GM12878 (cell line): ENCODE data around the gene PLEKHN1. TPM values are rescaled to one million over a fixed set of nuclear protein-coding genes. Genes with fewer than 3 reads are reported as not detected.

Experiments used
- ATF7 ChIP-seq: fragments of 450-650 bp; IDR thresholded peaks from 2 replicates; pipeline ENCODE4 v1.6.1; 2016; ENCODE audit warnings: low read depth, mild to moderate bottlenecking
- DPF2 ChIP-seq: fragments of 450-650 bp; IDR thresholded peaks from 2 replicates; pipeline ENCODE4 v1.6.1; 2017; ENCODE audit warnings: mild to moderate bottlenecking
- EGR1 ChIP-seq, 2 experiments: IDR thresholded peaks; 1 replicate in 1 of 2; 2 replicates in 1 of 2; pipeline ENCODE4 v1.6.1; 2011 to 2012; ENCODE audit warnings: low read depth in 2 of 2, low read length in 2 of 2, borderline replicate concordance in 1 of 2, mild to moderate bottlenecking in 1 of 2, moderate library complexity in 1 of 2
- FOXK2 ChIP-seq: fragments of 450-650 bp; IDR thresholded peaks from 2 replicates; pipeline ENCODE4 v1.6.1; 2017; ENCODE audit warnings: mild to moderate bottlenecking, moderate library complexity
- SMARCA5 ChIP-seq: fragments of 450-650 bp; IDR thresholded peaks from 2 replicates; pipeline ENCODE4 v1.6.1; 2017; ENCODE audit warnings: mild to moderate bottlenecking
- SPI1 ChIP-seq: IDR thresholded peaks from 2 replicates; pipeline ENCODE4 v1.6.1; 2011; ENCODE audit warnings: low read depth, mild to moderate bottlenecking, low read length, moderate library complexity, borderline replicate concordance; ENCODE audit not compliant: insufficient read depth
- SRF ChIP-seq, 2 experiments: IDR thresholded peaks; 2 replicates each; pipeline ENCODE4 v1.6.1; 2011; ENCODE audit warnings: low read depth in 2 of 2, low read length in 2 of 2, mild to moderate bottlenecking in 1 of 2, moderate library complexity in 1 of 2
- STAT3 ChIP-seq: IDR thresholded peaks from 2 replicates; pipeline ENCODE4 v1.6.1; 2011; ENCODE audit warnings: low read depth, low read length, improper control_type of control experiment
- YY1 ChIP-seq: IDR thresholded peaks from 2 replicates; pipeline ENCODE4 v1.6.1; 2011; ENCODE audit warnings: low read depth, mild to moderate bottlenecking, low read length
- polyA plus RNA-seq, 11 experiments: library from polyadenylated mRNA; depleted of rRNA in 4 of 11; unstranded in 6 of 11; stranded (reverse) in 5 of 11; fragments of >200 nt; fragmentation: Nextera tagmentation in 4 of 11; fragmentation: Illumina TruSeq in 1 of 11; extraction: Ambion mirVana in 4 of 11; extraction: Trizol in 1 of 11; gene quantifications; 1 replicate in 1 of 11; 2 replicates in 10 of 11; pipeline versions ENCODE4 v1.2.1 to v1.2.3, GENCODE V29; 2011 to 2016; ENCODE audit warnings: inconsistent platforms in 2 of 11, missing spikeins in 2 of 11, low read depth in 1 of 11
- total RNA-seq, 4 experiments: library from RNA; depleted of rRNA in 3 of 4; stranded (reverse); fragments of >200 nt in 3 of 4; fragmentation: Illumina TruSeq in 1 of 4; extraction: Trizol in 1 of 4; gene quantifications; 2 replicates each; pipeline versions ENCODE4 v1.2.1 to v1.2.3, GENCODE V29; 2013 to 2021
- TF ChIP-seq, protein P1 (sequence below): fragments of 450-650 bp; conservative IDR thresholded peaks from 2 replicates; pipeline ENCODE4 v1.6.1; 2017; ENCODE audit warnings: mild to moderate bottlenecking, moderate library complexity
- TF ChIP-seq, protein P2 (sequence below): IDR thresholded peaks from 2 replicates; pipeline ENCODE4 v1.6.1; 2011; ENCODE audit warnings: borderline replicate concordance, low read depth, mild to moderate bottlenecking, moderate library complexity, mixed read lengths, low read length; ENCODE audit not compliant: insufficient read depth; ENCODE audit errors: extremely low read length
- TF ChIP-seq, protein P3 (sequence below): fragments of 150-350 bp; IDR thresholded peaks from 2 replicates; pipeline ENCODE4 v1.6.1; 2014; ENCODE audit warnings: mild to moderate bottlenecking, low read depth, low read length

Gene PLEKHN1
- total and polyA plus RNA-seq, 10 of the 15 experiments (the other 5 are each of a cell fraction or from before 2014, with no cell fraction given): 0.04 to 0.26 (median 0.18) TPM; not detected in 6

DNA sequence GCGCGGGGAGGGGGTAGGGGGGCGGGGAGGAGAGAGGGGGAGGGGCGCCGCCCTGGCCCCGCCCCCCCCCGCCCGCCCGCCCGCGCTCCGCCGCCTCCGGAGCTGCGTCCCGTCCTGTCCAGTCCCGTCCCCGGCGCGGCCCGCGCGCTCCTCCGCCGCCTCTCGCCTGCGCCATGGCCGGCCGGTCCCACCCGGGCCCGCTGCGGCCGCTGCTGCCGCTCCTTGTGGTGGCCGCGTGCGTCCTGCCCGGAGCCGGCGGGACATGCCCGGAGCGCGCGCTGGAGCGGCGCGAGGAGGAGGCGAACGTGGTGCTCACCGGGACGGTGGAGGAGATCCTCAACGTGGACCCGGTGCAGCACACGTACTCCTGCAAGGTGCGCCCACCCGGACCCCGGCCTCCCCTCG is 53.7 kb downstream of the PLEKHN1 start, which contains the start of gene AGRN (continued):
- TF ChIP-seq, protein P1, sequence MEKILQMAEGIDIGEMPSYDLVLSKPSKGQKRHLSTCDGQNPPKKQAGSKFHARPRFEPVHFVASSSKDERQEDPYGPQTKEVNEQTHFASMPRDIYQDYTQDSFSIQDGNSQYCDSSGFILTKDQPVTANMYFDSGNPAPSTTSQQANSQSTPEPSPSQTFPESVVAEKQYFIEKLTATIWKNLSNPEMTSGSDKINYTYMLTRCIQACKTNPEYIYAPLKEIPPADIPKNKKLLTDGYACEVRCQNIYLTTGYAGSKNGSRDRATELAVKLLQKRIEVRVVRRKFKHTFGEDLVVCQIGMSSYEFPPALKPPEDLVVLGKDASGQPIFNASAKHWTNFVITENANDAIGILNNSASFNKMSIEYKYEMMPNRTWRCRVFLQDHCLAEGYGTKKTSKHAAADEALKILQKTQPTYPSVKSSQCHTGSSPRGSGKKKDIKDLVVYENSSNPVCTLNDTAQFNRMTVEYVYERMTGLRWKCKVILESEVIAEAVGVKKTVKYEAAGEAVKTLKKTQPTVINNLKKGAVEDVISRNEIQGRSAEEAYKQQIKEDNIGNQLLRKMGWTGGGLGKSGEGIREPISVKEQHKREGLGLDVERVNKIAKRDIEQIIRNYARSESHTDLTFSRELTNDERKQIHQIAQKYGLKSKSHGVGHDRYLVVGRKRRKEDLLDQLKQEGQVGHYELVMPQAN: peak; percentile 74
- TF ChIP-seq, protein P2, sequence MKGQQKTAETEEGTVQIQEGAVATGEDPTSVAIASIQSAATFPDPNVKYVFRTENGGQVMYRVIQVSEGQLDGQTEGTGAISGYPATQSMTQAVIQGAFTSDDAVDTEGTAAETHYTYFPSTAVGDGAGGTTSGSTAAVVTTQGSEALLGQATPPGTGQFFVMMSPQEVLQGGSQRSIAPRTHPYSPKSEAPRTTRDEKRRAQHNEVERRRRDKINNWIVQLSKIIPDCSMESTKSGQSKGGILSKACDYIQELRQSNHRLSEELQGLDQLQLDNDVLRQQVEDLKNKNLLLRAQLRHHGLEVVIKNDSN: no peak
- TF ChIP-seq STAT3: no peak
- no peak for TF ChIP-seq SPI1
- TF ChIP-seq ATF7: no peak
- TF ChIP-seq SMARCA5: peak; percentile 61; the same call in 1 of the 2 replicates
- no peak for TF ChIP-seq FOXK2
- TF ChIP-seq, protein P3, sequence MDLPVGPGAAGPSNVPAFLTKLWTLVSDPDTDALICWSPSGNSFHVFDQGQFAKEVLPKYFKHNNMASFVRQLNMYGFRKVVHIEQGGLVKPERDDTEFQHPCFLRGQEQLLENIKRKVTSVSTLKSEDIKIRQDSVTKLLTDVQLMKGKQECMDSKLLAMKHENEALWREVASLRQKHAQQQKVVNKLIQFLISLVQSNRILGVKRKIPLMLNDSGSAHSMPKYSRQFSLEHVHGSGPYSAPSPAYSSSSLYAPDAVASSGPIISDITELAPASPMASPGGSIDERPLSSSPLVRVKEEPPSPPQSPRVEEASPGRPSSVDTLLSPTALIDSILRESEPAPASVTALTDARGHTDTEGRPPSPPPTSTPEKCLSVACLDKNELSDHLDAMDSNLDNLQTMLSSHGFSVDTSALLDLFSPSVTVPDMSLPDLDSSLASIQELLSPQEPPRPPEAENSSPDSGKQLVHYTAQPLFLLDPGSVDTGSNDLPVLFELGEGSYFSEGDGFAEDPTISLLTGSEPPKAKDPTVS: no peak
- peak in 1 of 2 experiments; percentile 30; a peak in 1 of 3 replicates for TF ChIP-seq EGR1 (IDR thresholded peaks at IDR 0.05; ENCODE audit: borderline replicate concordance in 1 of 2, low read depth in 2 of 2, low read length in 2 of 2)
- no peak for TF ChIP-seq SRF (IDR thresholded peaks at IDR 0.05; ENCODE audit: low read depth in 2 of 2, low read length in 2 of 2)
- TF ChIP-seq YY1: no peak
- TF ChIP-seq DPF2: peak; percentile 48; the same call in 1 of the 2 replicates
